ENCODE measurements around the gene GMDS. TPM values are rescaled to one million over a fixed set of nuclear protein-coding genes. Genes with fewer than 3 reads are reported as not detected.

The GMDS gene
- total RNA-seq, 1 experiment from 2014 or later = 27.6 TPM

DNA sequence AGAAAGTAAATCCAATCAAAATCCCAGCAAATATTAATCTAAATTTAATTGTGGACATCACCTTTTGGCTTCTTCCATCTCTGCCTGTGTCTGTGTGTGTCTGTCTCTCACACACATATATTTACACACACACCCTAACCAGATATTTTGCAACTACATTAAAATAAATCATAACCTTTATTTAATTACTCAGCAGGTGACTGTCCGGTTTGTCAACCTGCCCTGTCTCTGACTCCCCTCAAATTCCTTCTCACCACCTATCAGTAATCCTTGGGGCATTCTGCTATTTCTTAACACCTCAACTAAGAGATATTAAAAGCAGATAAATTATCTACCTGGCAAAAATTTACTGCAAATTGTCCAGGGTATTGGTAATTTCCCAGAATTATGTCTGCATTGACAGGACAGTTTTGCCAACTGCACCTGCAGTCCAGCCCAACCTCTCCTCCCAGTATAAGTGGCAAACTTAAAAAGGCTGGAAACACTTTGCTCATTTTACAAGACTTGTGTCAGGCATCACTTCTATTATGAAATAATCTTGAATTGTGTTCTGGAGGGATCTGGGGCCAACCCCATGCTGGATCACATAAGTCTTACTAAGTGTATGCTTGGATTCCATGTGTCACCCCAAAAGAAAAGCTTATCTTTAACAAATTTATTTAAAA is 216.1 kb downstream of the GMDS start:
- Mint-ChIP-seq H3K4me3 (no peak overlapping the region), H3K27me3 (ENCODE audit: low read depth) (no peaks in the 10 kb centered on the region), H3K36me3 (ENCODE audit: insufficient read depth in 1 of 3, low read depth in 3 of 3) (no peaks in the 10 kb centered on the region), H3K27ac (no peak overlapping the region), H3K9me3 (no peaks in the 10 kb centered on the region), H3K4me1 (peaks cover 18 to 19% of the 10 kb centered on the region in 2 experiments)
- Histone ChIP-seq H3K9me3 (ENCODE audit: control insufficient read depth, low read depth, low read length) (no peaks in the 10 kb centered on the region), H3K4me1 (ENCODE audit: insufficient read depth, low read length) (peaks cover 13% of the 10 kb centered on the region), H3K23me2 (ENCODE audit: insufficient read length, low read depth, low read length, poor library complexity, severe bottlenecking) (no peaks in the 10 kb centered on the region), H2BK120ac (ENCODE audit: low read depth, low read length, poor library complexity, severe bottlenecking) (no peak overlapping the region), H3K79me1 (ENCODE audit: insufficient read depth, low read depth, low read length, poor library complexity, severe bottlenecking) (no peaks in the 10 kb centered on the region), H3K9ac (ENCODE audit: extremely low read depth, insufficient read length, low read length) (no peak overlapping the region), H3K4me2 (ENCODE audit: insufficient read depth, insufficient read length, low read length) (no peak overlapping the region), H3K27me3 (ENCODE audit: insufficient read depth, low read length) (no peaks in the 10 kb centered on the region), H3K23ac (ENCODE audit: insufficient read length, low read depth, low read length) (no peak overlapping the region), H3K18ac (ENCODE audit: insufficient read length, low read depth, low read length) (no peak overlapping the region), H4K8ac (replicated peaks; ENCODE audit: insufficient read length, low read depth, low read length) (no peak overlapping the region), H2BK15ac (ENCODE audit: low read depth, low read length) (no peak overlapping the region), H2BK20ac (ENCODE audit: low read depth, low read length, poor library complexity, severe bottlenecking) (no peak overlapping the region), H2AFZ (ENCODE audit: low read length) (no peak overlapping the region), H4K20me1 (ENCODE audit: control insufficient read depth, insufficient read depth, insufficient read length) (no peaks in the 10 kb centered on the region), H3K14ac (ENCODE audit: insufficient read depth, low read length) (no peak overlapping the region), H3K79me2 (ENCODE audit: insufficient read depth, low read length) (no peaks in the 10 kb centered on the region), H2BK5ac (ENCODE audit: insufficient read length, low read length) (no peak overlapping the region), H2AK5ac (ENCODE audit: insufficient read length, low read length) (no peak overlapping the region), H4K5ac (ENCODE audit: insufficient read length, low read depth, low read length) (no peak overlapping the region), H3K27ac (ENCODE audit: insufficient read length, low read depth, low read length) (no peak overlapping the region), H3K56ac (ENCODE audit: insufficient read length, low read depth, low read length) (no peak overlapping the region), H2BK12ac (ENCODE audit: insufficient read length, low read depth, low read length) (no peak overlapping the region), H3K4ac (ENCODE audit: low read depth, low read length) (no peak overlapping the region), H3T11ph (ENCODE audit: low read length) (no peak overlapping the region), H4K91ac (ENCODE audit: insufficient read length, low read depth, low read length) (no peak overlapping the region)
- no CpG with 5 or more reads among the region's 1 CpG for WGBS (ENCODE audit: extremely low coverage, insufficient read length, low lambda C conversion rate)
- TF ChIP-seq CTCF (conservative IDR thresholded peaks at IDR 0.05) = no peak
- DNase-seq = no peak
